ENCODE results near the gene TAF15. TPM values are rescaled to one million over a fixed set of nuclear protein-coding genes. Genes with fewer than 3 reads are reported as not detected.
A peak's percentile ranks its signal among the peaks of the same experiment; 100 is the strongest.

TAF15 gene
- total RNA-seq, 1 donor from 2014 or later, result 143 TPM

GRCh38 chr17:35843698-35844097 lies 34.4 kb downstream of the TAF15 start:
- intact Hi-C loops (cut with DNase I), result no loop called here
- no peak for ATAC-seq
- H3K36me3 ChIP-seq, result peaks cover 100% of the 10 kb centered on the region

GRCh38 chr17:35844547-35844946 lies 35.3 kb downstream of the TAF15 start:
- no peak for TF ChIP-seq CTCF (IDR thresholded peaks at IDR 0.05)
- H3K36me3 ChIP-seq, result peaks cover 99% of the 10 kb centered on the region
- H3K4me3 ChIP-seq, result no peak overlapping the region
- intact Hi-C loops (cut with DNase I), result no loop called here
- DNase-seq (no peak), ATAC-seq (no peak)
- no peaks in the 10 kb centered on the region for H3K4me1 ChIP-seq
- H3K27ac ChIP-seq, result no peak overlapping the region
- H3K27me3 ChIP-seq (ENCODE audit: low read depth), result no peaks in the 10 kb centered on the region
- no peaks in the 10 kb centered on the region for H3K9me3 ChIP-seq

More at GRCh38 chr17:35843698-35844097, 34.4 kb downstream of the TAF15 start:
- H3K27ac ChIP-seq, result no peak overlapping the region
- no peak for TF ChIP-seq CTCF (IDR thresholded peaks at IDR 0.05)
- no peak overlapping the region for H3K4me3 ChIP-seq
- H3K4me1 ChIP-seq, result no peaks in the 10 kb centered on the region
- H3K9me3 ChIP-seq, result no peaks in the 10 kb centered on the region
- DNase-seq, result no peak
- H3K27me3 ChIP-seq (ENCODE audit: low read depth), result no peaks in the 10 kb centered on the region

GRCh38 chr17:35846055-35846809 lies 36.9 kb downstream of the TAF15 start:
- TF ChIP-seq CTCF (IDR thresholded peaks at IDR 0.05), result no peak
- no peaks in the 10 kb centered on the region for H3K27me3 ChIP-seq (ENCODE audit: low read depth)
- no peak overlapping the region for H3K27ac ChIP-seq
- no peak overlapping the region for H3K4me3 ChIP-seq
- ATAC-seq (peak in 1 of 2 donors; percentile 22), DNase-seq (no peak)
- intact Hi-C loops (cut with DNase I), result no loop called here
- no peaks in the 10 kb centered on the region for H3K9me3 ChIP-seq
- peaks cover 93% of the 10 kb centered on the region for H3K36me3 ChIP-seq
- no peaks in the 10 kb centered on the region for H3K4me1 ChIP-seq

- Histone ChIP-seq H3K27ac (no peak overlapping the region), H3K27me3 (ENCODE audit: low read depth) (no peaks in the 10 kb centered on the region), H3K9me3 (no peaks in the 10 kb centered on the region), H3K4me1 (no peaks in the 10 kb centered on the region), H3K4me3 (no peak overlapping the region), H3K36me3 (peaks cover 85% of the 10 kb centered on the region)
- no peak for TF ChIP-seq CTCF (IDR thresholded peaks at IDR 0.05)
- ATAC-seq, result no peak
- no peak for DNase-seq
- intact Hi-C loops (cut with DNase I), result no loop called here
These were observed 37.7 kb downstream of the TAF15 start for GRCh38 chr17:35847006-35847405.

GRCh38 chr17:35847633-35848373 lies 38.5 kb downstream of the TAF15 start:
- intact Hi-C loops (cut with DNase I), result no loop called here
- TF ChIP-seq CTCF (IDR thresholded peaks at IDR 0.05), result no peak
- no peaks in the 10 kb centered on the region for H3K9me3 ChIP-seq
- H3K27me3 ChIP-seq (ENCODE audit: low read depth), result no peaks in the 10 kb centered on the region
- no peak overlapping the region for H3K4me3 ChIP-seq
- ATAC-seq (peak; percentile 15 to 49), DNase-seq (no peak)
- no peak overlapping the region for H3K27ac ChIP-seq
- H3K36me3 ChIP-seq, result peaks cover 77% of the 10 kb centered on the region
- no peaks in the 10 kb centered on the region for H3K4me1 ChIP-seq
